OCI-M1 (cell line): ENCODE results near the gene TAF6.
A peak's percentile ranks its signal among the peaks of the same experiment; 100 is the strongest.

Experiments used
- DNase-seq: peaks from one replicate; lab custom pipeline; 2025; lab: John Stamatoyannopoulos, UW

TAF6 gene

DNA sequence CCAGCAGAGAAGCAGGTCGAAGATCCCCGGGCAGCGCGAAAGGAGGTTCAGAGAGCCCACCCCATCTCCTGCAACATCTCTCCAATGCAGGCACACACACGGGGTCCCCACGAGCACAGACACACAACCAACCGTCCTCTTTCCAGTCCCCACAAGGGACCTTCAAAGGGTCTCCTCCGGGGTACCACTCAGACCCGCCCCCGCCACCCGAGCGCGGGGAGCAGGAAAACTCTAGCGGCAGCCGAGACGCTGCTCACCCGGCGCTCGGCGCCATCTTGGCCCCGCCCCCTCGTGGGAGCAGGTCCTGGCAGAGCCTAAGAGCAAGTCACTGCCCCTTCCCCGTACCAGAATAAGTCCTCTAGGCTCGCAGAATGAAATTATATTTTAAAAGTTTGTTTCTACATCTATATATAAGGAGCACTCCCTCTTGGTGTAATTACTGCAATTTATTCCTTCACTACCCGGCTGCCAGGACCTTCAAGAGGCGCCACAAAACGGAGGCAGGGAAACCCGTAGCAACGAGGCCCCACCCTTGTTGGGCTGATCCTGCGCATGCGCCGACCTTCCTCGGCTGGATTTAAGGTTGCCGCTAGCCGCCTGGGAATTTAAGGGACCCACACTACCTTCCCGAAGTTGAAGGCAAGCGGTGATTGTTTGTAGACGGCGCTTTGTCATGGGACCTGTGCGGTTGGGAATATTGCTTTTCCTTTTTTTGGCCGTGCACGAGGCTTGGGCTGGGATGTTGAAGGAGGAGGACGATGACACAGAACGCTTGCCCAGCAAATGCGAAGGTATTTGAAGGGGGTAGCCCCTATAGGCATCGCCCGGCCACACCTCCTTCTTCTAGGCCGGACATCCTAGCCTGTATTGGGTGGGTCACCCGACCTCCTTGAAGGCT is at the start of gene TAF6, which contains the start of gene CNPY4:
Gene TAF6 (minus strand): TSS at position 287 of the 898 bp plus-strand sequence. CDS start 5,149 bp downstream, outside the sequence.
Gene CNPY4 (plus strand): TSS at position 563 of the 898 bp plus-strand sequence. CDS start 111 bp downstream, at position 674.
- peak; percentile 99 for DNase-seq

DNA sequence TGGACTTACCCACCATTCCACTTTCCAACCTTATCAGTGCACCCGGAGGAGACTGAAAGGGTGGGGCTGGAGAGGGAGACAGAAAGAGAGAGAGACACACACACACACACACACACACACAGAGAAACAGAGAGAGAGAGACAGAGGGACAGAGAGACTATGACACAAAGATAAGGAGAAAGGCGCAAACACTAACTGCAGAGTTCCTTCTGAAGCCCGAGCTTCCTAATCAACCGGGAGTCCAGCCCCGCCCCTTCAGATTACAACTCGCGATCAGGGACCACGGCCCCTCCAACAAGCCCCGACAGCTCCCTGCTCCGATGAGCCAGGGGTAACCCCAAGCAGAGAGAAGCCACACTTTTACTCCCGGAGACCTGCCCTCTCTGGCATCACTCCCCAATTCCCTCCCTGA is 48.8 kb upstream of the TAF6 start:
- DNase-seq: peak; percentile 90

DNA sequence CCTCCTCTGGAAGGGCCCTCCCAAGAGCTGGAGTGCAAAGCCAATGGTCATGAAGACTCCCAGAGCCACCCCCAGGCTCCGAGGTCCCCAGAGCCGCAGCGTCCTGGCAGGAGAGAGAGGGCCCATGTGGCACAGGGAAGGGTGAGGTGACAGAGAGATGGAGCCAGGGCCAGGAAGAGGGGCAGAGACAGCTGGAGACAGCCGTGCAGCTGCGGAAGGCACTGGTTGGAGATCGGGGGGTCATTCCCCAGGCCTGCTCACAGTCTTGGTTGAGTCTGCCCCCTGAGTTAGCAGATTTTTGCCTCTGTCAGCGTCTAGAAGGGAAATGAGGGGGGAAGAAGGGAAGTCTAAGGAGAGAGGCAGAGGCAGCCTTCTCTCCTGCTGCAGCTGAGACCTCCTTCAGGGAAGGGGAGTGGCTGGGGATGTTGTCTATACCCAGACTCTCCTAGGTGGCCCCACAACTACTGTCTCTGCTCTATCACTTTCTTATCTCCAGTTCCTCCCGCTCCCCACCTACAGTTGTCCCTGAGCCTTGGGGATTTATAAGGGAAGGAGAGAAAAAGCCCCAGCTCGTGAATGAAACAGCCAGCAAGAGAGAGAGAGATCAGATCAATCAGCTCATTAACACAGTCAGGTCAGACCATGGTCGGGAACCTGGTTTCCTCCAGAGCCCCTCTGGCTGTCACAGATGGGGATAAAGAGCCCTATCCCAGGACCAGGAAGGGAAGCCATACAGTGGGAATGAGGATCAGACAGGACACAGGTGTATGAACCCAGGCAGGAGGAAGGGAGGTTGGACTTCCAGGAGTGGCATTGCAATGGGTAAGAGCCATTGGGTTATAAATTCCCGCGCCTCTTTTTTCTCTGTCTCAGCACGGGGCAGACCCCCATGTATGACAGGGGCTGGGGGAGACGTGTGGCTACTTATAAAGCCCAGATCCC is 48.1 kb upstream of the TAF6 start:
- DNase-seq: peak; percentile 69

DNA sequence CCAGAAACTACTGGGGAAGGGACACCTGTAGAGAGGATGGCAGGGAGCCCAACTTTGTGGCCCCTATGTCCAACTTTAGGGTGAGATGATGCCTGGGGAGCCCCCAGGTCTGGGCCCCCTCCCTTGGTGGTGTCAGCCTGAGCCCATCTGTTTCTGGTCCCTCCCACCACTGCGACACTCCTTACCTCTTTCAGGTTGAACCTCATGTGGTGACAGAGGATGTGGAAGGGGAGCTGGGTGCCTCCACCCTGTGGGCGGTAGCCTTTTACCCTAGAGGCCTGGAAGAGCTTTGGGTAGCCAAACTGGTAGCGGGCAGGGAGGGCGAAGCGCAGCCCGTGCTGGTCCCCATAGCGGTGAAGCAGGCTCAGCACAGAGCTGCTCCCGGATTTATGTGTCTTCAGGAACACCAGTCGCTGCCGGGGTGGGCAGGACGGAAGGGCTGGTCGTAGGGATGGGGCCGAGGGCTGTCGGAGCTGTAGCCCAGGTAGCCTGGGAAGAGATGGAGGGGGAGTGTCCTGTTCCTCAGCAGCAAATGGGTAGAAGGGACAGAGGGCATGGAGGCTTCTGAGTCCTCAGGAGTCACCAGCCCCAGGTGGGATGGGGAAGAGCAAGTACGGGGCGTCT is 47.3 kb upstream of the TAF6 start:
- DNase-seq: no peak

DNA sequence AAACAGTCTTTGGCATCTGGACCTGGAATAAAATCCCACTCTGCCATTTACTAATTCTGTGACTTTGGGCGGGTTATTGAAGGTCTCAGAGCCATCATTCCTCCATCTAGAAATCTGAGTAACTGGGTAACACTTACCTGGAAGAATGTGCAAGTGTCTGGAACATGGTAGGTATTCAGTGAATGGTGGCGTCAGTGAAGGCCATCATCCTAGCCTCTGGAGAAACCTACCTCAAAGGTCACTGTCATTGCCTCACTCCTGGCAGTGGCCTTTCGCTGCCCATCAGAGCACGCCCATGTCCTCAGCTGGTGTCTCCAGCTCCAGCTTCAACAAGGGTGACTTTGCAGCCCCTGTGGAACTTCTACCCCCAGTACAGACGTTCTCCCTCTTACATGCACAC is 44.7 kb upstream of the TAF6 start:
- DNase-seq: no peak

DNA sequence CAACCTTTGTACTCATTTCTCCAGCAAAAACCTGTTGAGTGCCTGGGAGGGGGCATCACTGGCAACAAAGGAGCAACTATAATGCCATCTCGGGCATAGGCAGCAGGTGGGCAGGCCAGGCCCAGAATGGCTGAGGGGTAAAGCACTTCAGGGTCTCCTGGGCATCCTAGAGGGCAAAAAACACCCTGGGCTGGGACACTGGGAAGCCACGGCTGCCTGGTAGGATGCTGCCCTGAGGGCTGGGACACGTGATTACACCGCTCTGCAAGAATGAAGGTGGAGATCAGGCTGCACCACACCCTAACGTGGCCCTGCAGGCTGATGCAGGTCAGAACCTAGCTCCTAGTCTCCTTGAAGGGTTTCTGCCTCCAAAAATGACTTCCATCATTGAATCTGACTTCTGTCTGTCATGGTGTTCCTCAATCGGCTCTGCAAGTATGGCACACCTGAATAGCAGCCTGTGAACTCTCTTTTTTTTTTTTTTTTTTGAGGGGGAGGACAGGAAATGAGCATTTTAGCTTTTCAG is 43.9 kb upstream of the TAF6 start:
- no peak for DNase-seq

DNA sequence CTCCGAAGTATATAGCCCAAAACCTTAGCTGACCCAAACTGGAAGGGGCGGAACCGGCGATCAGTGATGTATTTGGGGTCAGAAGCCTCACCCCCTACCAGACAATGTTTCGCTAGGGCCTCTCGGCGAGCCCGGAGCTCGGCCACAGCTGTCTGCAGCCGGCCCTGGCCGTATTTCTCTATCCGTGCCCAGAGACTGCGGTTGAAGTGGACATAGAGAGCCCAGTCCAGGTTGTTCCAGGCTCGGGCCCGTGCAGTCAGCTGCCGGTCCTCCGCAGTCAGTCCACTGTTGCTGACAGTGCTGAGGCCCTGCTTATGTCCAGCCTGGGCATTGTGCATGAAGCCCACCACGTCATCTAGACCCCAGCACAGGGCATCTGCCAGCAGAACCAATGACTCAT is 40.9 kb upstream of the TAF6 start:
- no peak for DNase-seq

DNA sequence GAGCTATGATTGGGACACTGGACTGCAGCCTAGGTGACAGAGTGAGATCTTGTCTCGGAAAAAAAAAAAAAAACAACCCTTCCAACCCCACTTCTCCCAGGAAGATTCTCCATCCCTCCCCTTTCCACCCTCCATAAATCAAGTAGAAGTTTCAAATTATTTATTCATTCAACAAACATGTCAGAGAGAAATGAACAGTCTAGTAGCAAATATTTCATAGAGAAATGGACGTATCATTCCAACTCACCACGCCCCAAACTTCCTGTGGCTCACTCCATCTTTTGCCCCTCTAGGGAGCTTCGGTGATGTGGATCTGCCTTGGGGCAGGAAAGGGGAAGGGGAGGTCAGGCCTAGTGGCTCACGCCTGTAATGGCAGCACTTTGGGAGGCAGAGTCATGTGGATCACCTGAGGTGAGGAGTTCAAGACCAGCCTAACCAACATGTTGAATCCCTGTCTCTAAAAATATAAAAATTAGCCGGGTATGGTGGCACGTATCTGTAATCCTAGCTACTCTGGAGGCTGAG is 40.0 kb upstream of the TAF6 start:
- DNase-seq: peak; percentile 71

DNA sequence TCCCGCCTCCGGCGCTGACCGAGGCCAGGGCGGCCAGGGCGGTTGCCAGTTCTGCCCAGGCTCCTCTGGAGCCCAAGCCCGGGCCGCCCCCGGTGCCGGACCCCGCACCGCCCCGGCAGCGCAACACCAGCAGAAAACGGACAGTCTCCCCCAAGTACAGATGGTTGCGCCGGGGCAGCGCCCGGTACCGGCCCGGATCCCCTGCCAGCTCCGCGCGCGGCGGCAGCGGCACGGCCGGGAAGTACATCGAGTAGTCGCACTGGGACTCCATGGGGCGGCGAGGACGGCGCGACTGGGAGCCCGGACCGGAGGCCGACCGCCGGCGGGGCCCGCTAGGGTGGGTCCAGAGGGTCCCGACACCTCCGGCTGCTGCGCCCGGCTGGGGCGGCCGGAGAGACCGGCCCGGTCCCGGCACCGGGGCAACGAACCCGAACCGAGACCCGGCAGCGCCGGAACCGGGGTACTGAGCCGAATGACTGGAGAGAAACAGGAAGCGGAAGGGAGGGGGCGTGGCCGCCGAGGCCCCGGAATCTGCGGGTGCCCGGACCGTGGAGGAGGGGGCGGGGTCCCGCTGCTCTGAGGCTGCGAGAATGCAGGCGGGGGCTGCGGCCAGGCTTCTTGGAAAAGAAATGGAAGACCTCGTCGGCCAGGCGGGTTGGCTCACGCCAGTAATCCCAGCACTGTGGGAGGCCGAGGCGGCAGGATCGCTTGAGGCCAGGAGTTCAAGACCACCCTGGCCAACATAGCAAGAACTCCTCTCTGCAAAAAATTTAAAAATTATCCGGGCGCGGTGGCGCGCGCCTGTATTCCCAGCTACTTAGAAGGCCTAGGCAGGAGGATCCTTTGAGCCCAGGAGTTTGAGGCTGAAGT is 39.3 kb upstream of the TAF6 start, which contains the start of gene TRAPPC14:
Gene TRAPPC14 (minus strand): TSS at position 495 of the 870 bp plus-strand sequence. CDS start 224 bp downstream, at position 271.
- peak; percentile 99 for DNase-seq

DNA sequence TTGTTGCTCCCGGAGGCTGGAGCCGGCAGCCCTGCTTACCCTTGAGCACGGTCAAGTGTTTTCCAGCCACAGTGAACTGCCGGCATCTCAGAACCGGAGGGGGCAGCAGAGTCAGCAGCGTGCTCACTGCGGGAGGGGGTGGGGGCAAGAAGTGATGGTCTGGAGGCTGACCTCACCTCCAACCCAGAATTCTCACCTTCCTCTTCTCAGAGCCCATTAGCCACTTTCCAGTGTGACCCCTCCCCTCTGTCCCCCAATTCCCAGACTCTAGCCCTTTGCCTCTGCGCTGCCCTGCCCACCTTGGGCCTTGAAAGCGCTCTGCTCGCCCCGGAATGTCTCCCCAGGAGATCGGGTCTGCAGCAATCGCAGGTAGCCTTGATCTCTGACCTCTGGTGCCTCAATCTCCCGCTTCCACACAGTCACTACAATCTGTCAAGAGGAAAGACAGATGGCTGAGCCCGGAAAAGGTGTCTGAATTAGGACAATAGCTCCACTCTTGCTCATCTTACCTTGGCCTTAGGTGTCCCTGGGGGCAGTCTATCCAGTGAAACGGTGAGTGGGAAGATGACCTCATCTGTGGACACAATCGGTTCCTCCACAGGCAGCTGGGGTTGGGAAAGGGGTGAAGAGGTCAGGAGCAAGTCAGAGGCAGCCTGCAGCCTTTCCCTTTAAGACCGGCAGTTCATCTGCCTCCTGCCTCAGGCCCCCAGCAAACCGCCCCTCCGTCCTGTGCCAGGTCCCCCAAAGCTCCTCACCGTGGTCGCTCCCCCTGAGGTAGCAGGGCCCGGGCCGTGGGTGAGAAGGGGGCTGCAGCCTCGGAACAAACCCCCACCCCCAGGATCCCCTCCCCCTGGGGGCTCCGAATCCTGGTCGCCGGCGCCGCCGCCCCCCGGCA is 38.4 kb upstream of the TAF6 start:
- DNase-seq: peak; percentile 59

DNA sequence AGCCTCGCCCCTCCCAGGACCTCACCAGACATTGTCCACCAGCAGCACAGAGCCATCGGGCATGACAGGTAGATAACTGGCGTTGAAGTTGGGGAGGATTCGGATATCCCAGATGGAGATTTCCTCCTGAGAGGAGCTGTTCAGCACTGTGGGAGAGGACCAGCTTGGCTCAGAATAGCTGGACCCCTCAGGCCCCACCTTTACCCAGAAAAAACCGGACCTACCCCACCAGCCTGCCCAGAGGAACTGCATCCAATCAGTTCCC is 37.8 kb upstream of the TAF6 start:
- no peak for DNase-seq

DNA sequence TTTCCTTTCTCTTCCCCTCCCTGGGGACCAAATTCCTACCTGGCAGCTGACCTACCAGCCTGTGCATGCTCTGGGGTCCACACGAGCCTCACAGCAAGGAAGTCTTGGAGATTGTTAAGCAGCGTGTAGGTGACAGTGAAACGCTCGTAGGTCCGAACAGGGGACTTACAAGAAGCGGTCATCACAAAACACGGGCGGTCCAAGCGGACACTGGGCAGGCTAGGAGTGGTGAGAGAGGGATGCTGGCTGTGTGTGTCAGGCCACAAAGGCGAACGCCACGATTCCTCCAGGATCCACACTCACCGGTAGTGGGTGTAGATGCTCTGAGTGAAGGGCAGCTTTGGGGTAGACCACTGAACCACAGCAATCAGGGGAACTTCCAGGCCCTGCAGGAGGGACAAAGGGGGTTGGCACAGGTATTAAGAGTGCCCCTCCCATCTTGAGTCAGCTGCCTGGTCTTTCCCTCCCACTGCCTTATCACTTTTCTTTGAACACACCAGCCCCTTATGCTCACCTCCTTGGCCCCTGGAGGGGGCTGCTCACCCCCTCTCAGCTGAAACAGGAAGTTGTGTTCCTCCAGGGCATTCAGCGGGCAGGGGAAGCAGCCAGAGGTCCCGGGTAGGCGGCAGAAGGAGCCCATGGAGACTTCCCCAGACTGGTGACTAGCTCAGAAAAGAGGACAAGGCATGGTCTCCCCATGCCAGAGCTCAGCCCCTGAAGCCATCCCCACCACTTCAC is 37.3 kb upstream of the TAF6 start:
- DNase-seq: peak; percentile 61

DNA sequence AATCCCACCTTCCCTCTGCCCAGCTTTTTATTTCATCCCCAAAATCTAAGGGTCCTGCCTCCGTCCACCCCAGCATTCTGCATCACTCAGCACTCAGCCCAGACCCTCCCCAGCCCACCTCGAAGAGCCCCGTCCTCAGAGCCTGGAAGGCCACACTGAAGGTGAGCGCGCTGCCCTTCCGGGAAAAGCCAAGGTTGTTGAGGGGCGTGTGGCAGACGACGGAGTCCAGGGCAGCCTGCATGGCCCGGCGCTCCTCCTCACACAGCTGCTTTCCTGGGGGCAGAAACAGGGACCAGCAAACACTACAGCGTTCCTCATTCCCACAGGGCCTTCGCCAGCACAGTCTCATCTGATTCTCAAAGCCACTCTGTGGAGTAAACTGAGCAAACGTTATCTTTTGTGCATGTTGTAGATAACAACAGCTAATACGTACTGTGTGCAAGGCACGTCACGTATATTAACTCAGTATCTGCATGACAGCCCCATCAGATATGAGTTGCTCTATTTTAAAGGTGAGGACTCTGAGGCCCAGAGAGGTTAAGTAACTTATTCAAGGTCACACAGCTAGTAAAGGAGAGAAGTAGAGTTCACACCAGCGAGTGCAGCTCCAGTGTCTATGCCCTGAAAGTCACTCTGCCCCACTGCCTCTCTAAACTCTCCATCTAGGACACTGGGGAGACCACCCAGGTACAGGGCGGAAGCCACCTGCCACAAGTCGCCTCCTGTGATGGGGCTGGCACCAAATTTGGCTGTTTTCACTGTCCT is 36.6 kb upstream of the TAF6 start:
- DNase-seq: no peak

DNA sequence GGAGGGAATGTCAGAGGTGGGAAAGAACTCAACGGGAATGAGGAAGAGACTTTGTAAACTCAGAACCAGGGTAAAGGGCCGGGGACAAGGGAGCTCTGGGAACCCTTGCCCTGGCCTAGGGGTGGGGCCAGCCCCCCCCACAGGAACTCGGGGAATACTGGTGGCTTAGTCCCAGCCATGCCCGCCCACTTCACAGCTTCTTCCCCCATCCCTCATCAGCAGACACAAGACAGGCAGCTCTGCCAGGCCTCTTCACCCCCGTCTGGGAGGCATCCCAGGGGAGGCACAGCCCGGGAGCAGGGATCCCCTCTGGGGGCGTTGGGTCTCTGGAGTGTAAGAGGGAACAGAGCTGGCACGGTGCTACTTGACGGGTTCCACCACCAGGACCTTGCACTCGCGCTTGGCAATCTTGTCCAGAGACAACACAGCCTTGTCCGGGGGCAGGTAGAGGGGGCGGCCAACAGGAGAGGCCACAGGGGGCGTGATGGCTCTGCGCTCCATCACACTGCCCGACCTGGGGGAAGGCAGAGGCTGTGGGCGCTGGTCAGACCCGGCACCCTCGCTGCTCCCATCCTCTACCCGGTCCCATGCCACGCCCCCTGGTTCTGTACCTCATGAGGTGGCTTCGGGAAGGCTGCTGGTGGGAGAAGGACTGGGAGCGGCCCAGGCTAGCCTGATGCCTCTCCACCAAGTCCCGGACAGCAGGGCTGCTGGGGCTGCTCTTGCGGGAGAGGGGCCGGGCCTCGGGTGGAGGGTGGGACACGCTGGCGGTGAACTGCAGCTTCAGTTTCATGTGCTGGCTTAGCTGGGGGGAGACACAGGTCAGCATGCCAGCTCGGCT is 35.7 kb upstream of the TAF6 start:
- DNase-seq: no peak

DNA sequence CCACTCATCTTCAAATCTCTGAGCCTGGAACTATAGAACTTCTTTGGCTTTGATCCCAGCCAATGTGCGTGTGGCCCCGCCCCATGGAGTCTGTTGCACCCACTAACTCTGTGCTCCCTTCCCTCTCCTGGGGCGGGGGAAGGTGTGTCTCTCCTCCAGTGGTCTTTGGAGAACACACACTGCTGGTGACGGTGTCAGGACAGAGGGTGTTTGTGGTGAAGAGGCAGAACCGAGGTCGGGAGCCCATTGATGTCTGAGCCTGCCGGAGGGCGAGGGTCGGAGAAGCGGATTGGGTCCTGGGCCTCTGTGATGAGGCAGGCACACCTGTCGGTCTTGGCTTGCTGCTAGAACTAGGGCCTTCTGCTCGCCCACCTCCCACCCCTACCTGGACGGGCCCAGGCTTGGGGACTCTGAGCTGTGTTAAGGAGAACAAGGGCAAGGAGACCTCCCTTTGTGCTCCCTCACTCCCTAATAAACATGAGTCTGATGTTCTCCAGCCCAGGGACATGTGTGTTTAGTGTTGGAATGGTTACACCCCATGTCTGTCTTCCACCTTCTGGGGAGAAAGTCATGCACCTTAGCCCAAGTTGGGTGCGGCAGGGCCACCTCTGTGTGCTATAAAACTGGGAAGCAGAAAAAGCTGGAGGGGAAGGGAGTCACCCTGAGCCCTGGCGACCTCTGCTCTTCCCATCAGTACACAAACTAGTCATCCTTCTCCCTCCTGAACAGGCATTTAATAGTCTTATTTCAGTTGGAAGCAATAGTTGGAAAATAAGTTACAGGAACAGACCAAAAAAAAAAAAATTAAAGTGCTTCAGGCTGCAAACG is 34.8 kb upstream of the TAF6 start:
- no peak for DNase-seq

DNA sequence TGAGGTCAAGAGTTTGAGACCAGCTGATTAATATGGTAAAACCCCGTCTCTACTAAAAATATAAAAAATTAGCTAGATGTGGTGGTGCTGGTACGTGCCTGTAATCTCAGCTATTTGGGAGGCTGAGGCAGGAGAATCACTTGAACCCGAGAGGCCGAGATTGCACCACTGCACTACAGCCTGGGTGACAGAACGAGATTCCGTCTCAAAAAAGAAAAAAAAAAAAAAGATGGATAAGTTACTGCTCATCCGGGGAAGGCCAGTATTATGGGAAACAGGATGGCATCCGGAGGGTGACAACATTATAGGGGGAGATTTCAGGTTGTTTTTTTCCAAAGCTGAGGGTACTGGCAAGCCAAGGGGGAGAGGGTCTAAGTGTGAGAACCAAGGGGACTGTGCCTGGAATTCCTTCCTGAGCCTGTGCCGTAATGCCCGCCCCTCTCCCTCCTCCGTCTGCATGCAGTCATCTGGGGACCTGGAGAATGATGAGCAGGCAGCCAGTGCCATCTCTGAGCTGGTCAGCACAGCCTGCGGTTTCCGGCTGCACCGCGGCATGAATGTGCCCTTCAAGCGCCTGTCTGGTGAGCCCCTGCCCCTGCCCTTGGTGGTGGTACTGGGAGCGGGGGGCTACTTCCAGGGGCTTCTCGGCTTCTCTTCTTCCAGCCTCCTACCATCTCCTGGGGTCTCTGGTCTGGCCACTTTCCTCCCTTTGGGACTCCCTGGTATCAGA is 33.9 kb upstream of the TAF6 start:
- no peak for DNase-seq
